Upper lobe of left lung (tissue), 6 donors: Measurements from ENCODE around the gene UBE2K. TPM values are rescaled to one million over a fixed set of nuclear protein-coding genes. Genes with fewer than 3 reads are reported as not detected.
"Not testable (repeated sequence)": the region's sequence is repeated elsewhere in the genome, so short reads cannot be mapped to it uniquely, and the experiment has no call there.

Experiments used
- ATAC-seq, 2 donors: fragments of 200-7000 bp; cut with Tn5 transposase; one replicate each; pipeline ENCODE4 v1.9.1; 2022; ENCODE audit warnings: mild to moderate bottlenecking in 2 of 2, moderate library complexity in 2 of 2; ENCODE audit not compliant: low FRiP score in 2 of 2
- DNase-seq, 2 donors: peaks; one replicate each; pipeline ENCODE4 v3.0.0-alpha.2; 2019 to 2020
- H3K27ac ChIP-seq, 4 donors: fragments of 200-600 bp; sonication (generic); one replicate each; pipeline ENCODE4 v1.5.1; 2016 to 2019
- H3K27me3 ChIP-seq, 4 donors: fragments of 200-600 bp; sonication (generic); one replicate each; pipeline ENCODE4 v1.5.1; 2017 to 2019
- H3K36me3 ChIP-seq, 4 donors: fragments of 200-600 bp; sonication (generic); one replicate each; pipeline ENCODE4 v1.5.1; 2016 to 2019
- H3K4me1 ChIP-seq, 4 donors: fragments of 200-600 bp; sonication (generic); one replicate each; pipeline ENCODE4 v1.5.1; 2018 to 2019
- H3K4me3 ChIP-seq, 4 donors: fragments of 200-600 bp; sonication (generic); one replicate each; pipeline ENCODE4 v1.5.1; 2017 to 2019; ENCODE audit warnings: mild to moderate bottlenecking in 2 of 4, moderate library complexity in 1 of 4
- H3K9me3 ChIP-seq, 4 donors: fragments of 200-600 bp; sonication (generic); one replicate each; pipeline ENCODE4 v1.5.1; 2018 to 2019
- CTCF ChIP-seq, 6 experiments: fragments of 450-650 bp in 4 of 6; fragments of 200-600 bp in 2 of 6; sonication (generic) in 2 of 6; IDR thresholded peaks; one replicate each; pipeline ENCODE4 v1.5.1; 2016 to 2019; ENCODE audit warnings: antibody characterized with exemption in 6 of 6
- EP300 ChIP-seq, 4 donors: sonication (generic); formaldehyde crosslinking; IDR thresholded peaks; one replicate each; pipeline ENCODE4 v1.5.1; 2017; ENCODE audit warnings: antibody characterized with exemption in 4 of 4, control low read depth in 2 of 4
- POLR2A ChIP-seq, 4 donors: fragments of 450-650 bp; IDR thresholded peaks; one replicate each; pipeline ENCODE4 v1.5.1; 2016 to 2017; ENCODE audit warnings: antibody characterized with exemption in 4 of 4, mild to moderate bottlenecking in 2 of 4
- POLR2AphosphoS5 ChIP-seq, 2 donors: sonication (generic); formaldehyde crosslinking; IDR thresholded peaks; one replicate each; pipeline ENCODE4 v1.5.1; 2017; ENCODE audit warnings: antibody characterized with exemption in 2 of 2
- WGBS, 2 donors: methylation state at CpG; one replicate each; pipeline ENCODE4 v1.1.5; 2017 to 2018; 5-methylcytosine and 5-hydroxymethylcytosine counted together
- total RNA-seq, 6 donors: library from RNA; depleted of rRNA in 4 of 6; stranded (reverse); fragments of >200 nt in 4 of 6; gene quantifications; one replicate each; pipeline versions ENCODE4 v1.1.0 to v1.2.1, GENCODE V29; 2016 to 2021
- donor health status: DM: no; HTN: no; CAD: no; lungs with moderate emphysema.
- donor health status: DM: no; HTN: yes; CAD: no; lungs with severe emphysema.

The UBE2K gene
- total RNA-seq, 6 donors from 2014 or later, result 22.3 to 57.4 (median 34.4) TPM

DNA sequence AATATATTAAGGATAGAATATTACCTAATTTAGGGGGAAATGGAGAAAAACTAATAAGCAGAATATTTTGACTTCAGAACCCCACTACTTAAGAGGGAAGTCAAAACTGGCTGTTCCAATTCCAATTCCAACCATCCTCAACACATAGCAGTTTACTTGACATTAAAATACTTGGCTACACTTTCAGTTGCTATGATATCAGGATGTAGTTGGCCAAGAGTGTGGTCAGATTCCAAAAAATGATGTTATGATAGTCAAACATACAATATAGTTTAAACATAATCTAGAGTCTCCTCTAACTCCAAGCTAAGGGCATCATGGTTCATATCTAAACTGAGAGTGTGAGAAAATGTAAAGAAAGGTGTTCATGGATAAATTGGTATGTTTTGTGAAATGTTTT is 42.7 kb upstream of the UBE2K start:
- DNase-seq (no peak), ATAC-seq (peak in 1 of 2 donors; percentile 62)
- Histone ChIP-seq H3K36me3 (no peaks in the 10 kb centered on the region), H3K4me1 (no peaks in the 10 kb centered on the region), H3K4me3 (no peak overlapping the region), H3K27me3 (no peaks in the 10 kb centered on the region), H3K9me3 (no peaks in the 10 kb centered on the region), H3K27ac (peak overlapping the region in 2 of 4 donors; percentile 44 to 54)
- no peak for TF ChIP-seq POLR2AphosphoS5 (IDR thresholded peaks at IDR 0.05)
- no peak for TF ChIP-seq CTCF (IDR thresholded peaks at IDR 0.05)
- TF ChIP-seq POLR2A (IDR thresholded peaks at IDR 0.05), result no peak
- no peak for TF ChIP-seq EP300 (IDR thresholded peaks at IDR 0.05)

DNA sequence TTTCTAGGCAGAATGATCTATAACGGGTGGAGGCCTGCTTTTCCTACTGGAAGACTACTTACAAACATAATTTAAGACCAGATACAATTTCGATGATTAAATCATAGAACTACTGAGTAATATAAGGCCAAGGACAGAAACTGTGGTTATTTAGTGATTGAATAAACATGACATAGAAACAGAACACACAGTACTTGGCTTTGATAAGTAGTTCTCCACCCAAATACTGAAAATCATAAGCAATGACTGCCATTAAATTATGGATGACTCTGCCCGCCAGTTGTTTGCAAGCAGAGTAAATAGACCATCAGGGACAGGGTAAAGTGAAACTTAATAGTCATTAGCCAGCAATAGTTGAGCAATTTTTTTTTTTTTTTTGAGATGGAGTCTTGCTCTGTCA is 42.1 kb upstream of the UBE2K start:
- TF ChIP-seq CTCF (IDR thresholded peaks at IDR 0.05) (no peak), POLR2AphosphoS5 (IDR thresholded peaks at IDR 0.05) (no peak), POLR2A (IDR thresholded peaks at IDR 0.05) (no peak), EP300 (IDR thresholded peaks at IDR 0.05) (no peak)
- no peak overlapping the region for H3K4me3 ChIP-seq
- H3K36me3 ChIP-seq, result no peaks in the 10 kb centered on the region
- H3K27ac ChIP-seq, result peak overlapping the region in 3 of 4 donors; percentile 30 to 54 (median 44)
- H3K27me3 ChIP-seq, result no peaks in the 10 kb centered on the region
- ATAC-seq (peak in 1 of 2 donors; percentile 92), DNase-seq (no peak)
- H3K9me3 ChIP-seq, result no peaks in the 10 kb centered on the region
- no peaks in the 10 kb centered on the region for H3K4me1 ChIP-seq
- 75 to 79% methylated on average over 3 of the region's 3 CpGs for WGBS, 2 donors

DNA sequence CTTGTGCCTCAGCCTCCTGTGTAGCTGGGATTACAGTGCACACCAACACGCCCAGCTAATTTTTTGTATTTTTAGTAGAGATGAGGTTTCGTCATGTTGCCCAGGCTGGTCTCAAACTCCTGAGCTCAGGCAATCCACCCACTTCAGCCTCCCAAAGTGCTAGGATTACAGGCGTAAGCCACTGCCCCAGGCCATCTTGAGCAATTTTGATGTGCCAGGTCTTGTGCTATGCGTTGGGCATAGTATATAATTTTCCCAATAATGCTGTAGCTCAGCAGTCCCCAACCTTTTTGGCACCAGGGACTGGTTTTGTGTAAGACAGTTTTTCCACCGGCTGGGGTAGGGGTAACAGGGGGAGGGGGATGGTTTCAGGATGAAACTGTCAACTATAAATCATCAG is 41.3 kb upstream of the UBE2K start:
- H3K4me1 ChIP-seq, H3K36me3 ChIP-seq, ATAC-seq, H3K4me3 ChIP-seq, H3K9me3 ChIP-seq, DNase-seq, H3K27me3 ChIP-seq: not testable (repeated sequence)
- H3K27ac ChIP-seq, result peak overlapping the region in 1 of 4 donors; percentile 27
- 86 to 95% methylated on average over 5 of the region's 5 CpGs for WGBS, 2 donors

DNA sequence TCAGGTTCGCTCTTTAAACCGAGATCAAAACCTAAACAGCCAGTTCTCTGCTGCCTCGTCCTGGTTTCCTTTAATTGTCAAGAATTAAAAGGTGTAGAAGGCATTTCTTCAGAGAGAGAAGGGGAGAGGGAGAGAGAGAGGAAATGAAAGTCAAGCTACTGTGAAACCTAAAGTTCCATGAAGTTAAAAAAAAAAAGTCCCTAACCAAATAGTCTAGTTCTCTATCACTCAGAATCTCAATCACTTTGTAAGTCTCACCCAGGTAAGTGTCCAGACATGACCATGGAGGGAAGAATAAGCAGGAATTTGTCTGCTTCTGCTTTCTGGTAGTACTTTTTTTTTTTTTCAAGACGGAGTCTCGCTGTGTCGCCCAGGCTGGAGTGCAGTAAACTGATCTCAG is 40.5 kb upstream of the UBE2K start:
- Histone ChIP-seq H3K9me3 (no peaks in the 10 kb centered on the region), H3K27me3 (no peaks in the 10 kb centered on the region), H3K4me3 (no peak overlapping the region), H3K36me3 (no peaks in the 10 kb centered on the region), H3K27ac (no peak overlapping the region), H3K4me1 (no peaks in the 10 kb centered on the region)
- TF ChIP-seq EP300 (IDR thresholded peaks at IDR 0.05) (no peak), CTCF (IDR thresholded peaks at IDR 0.05) (no peak), POLR2AphosphoS5 (IDR thresholded peaks at IDR 0.05) (no peak), POLR2A (IDR thresholded peaks at IDR 0.05) (no peak)
- no peak for ATAC-seq
- 88 to 91% methylated on average over 6 of the region's 6 CpGs for WGBS, 2 donors
- no peak for DNase-seq

- H3K36me3 ChIP-seq, result no peaks in the 10 kb centered on the region
- ATAC-seq, result no peak
- no peak for TF ChIP-seq POLR2A (IDR thresholded peaks at IDR 0.05)
- TF ChIP-seq EP300 (IDR thresholded peaks at IDR 0.05), result no peak
- no peak for TF ChIP-seq CTCF (IDR thresholded peaks at IDR 0.05)
- TF ChIP-seq POLR2AphosphoS5 (IDR thresholded peaks at IDR 0.05), result no peak
- 85 to 89% methylated on average over 3 of the region's 3 CpGs for WGBS, 2 donors
- no peak overlapping the region for H3K4me3 ChIP-seq
- no peaks in the 10 kb centered on the region for H3K27me3 ChIP-seq
- DNase-seq, result no peak
- no peaks in the 10 kb centered on the region for H3K9me3 ChIP-seq
- H3K27ac ChIP-seq, result no peak overlapping the region
- H3K4me1 ChIP-seq, result no peaks in the 10 kb centered on the region
These were observed 39.2 kb upstream of the UBE2K start for GRCh38 chr4:39658756-39659155.
